Measurements from ENCODE around the gene ABHD1.
"Not testable (repeated sequence)": the region's sequence is repeated elsewhere in the genome, so short reads cannot be mapped to it uniquely, and the experiment has no call there.

The ABHD1 gene

GRCh38 chr2:27111392-27112078 lies 12.1 kb upstream of the ABHD1 start:
- not testable (repeated sequence) for DNase-seq

DNA sequence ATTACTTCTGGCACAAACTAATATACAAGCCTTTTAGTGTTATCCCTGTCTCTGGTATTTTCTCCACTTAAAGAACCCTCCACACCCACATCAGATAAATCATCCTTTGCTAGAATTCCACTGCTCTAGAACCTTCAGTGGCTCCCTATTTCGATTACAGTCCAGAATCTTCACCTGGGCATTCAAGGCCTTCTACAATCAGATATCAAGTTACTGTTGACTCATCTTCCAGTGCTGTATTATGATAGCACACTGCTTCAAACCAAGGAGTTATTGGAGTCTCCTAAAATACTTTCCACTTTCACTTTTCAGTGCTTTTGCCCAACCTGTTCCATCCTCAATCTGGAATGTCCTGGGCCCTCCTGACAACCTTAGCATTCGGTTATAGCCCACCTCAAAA lies 8.1 kb upstream of the ABHD1 start:
- DNase-seq, result no peak

GRCh38 chr2:27117995-27118524 lies 5.6 kb upstream of the ABHD1 start:
- DNase-seq, result no peak

DNA sequence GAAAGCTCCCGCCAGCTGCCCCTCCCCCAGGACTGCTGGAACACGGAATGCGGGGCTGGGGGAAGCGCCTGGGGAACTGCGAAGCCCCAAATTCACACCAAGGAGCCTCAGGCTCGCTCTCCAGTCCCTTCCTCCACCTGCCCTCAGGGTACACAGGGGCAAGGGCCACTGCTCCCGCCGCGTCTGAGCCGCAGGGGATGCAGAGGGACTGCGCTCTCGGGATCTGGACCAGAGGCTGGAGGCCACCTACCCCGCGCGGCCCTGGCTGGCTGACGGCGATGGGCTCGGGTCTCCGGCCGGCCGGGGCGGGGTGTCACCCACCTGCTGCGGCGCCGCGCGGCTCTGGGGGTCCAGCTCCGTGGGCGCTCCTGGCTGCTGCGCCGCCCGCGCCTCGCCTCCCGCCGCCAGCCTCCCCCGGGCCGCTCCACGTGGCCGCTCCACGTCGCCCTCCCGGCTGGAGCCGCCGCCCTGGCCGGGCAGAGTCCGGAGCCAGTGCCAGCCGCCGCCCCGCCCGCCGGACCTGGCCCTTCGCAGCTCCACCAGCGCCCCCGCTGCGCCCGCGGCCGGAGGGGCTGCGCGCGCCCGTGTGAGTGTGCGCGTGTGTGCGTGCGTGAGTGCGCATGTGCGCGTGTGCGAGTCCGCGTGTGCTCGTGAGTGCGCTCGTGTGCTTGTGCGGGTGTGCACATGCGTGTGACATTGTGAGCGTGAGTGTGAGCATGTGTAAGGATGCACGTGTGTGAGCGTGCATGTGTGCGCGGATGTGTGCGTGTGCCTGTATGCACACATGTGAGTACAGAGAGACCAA lies 4.9 kb upstream of the ABHD1 start, which contains the start of gene CGREF1:
CGREF1 (minus strand) TSS at position 604 of the 805 bp plus-strand sequence. CDS start 14,762 bp downstream, outside the sequence.
- DNase-seq, result no peak

GRCh38 chr2:27119330-27119670 lies 4.3 kb upstream of the ABHD1 start:
- DNase-seq, result not testable (repeated sequence)

DNA sequence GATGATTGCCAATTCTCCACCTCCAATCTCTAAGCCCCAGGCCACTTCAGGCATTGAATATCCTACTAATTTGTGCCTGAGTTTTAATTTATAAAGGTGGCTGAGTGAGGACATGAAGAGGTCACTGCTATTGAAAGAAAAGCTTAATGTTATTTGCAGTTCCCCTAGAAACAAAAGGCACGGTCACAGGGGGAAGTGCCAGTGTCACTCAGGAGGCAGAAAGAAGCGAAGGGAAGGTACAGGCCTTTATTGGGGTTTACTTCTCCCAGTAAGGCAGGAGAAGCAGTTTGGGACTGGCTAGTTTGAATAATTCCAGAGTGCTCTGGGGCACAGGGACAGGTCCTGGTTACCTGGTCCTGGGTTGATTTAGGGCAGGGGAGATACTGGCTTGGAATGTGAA lies 1.7 kb upstream of the ABHD1 start:
- DNase-seq, result no peak

DNA sequence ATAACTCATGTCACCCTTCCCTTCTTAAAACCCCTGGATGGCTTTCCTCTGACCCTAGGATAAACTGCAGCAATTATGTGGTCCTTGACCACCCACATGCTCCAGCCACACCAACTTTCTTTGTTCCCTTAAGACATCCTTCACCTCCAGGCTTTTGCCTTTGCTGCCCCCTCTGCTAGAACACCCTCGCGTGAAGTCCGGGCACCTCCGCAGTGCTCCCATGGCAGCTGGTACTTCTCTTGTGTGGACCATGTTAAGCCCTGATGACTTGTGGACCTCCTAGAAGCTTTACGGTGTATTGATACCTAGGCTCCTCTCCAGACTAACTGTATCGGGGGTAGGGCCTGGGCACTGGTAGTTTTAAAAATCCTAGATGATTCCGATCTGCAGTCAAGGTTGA lies 824 bp upstream of the ABHD1 start:
- no peak for DNase-seq

- DNase-seq, result no peak
These were observed 1.5 kb downstream of the ABHD1 start for GRCh38 chr2:27125104-27125503.

DNA sequence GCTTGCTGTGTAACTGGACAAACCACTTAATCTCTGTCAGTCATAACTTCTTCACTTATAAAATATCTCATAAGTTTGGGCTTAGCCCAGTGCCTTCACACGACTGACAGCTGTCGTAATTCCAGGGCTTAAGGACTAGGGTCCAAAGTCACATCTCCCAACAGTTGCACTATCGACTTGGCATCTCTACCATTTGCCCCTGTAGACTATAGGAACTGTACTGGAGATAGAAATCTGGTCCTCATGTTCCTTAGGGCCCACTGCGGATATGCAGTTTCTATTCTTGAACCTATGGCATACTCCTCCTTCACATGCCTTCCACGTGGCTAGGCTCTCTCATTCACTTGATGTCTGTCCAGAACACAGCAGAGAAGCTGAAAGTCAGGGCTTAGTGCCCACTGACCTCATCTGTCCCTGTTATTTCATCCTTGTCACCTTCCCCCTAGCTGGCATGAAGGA lies 2.7 kb downstream of the ABHD1 start:
- no peak for DNase-seq

DNA sequence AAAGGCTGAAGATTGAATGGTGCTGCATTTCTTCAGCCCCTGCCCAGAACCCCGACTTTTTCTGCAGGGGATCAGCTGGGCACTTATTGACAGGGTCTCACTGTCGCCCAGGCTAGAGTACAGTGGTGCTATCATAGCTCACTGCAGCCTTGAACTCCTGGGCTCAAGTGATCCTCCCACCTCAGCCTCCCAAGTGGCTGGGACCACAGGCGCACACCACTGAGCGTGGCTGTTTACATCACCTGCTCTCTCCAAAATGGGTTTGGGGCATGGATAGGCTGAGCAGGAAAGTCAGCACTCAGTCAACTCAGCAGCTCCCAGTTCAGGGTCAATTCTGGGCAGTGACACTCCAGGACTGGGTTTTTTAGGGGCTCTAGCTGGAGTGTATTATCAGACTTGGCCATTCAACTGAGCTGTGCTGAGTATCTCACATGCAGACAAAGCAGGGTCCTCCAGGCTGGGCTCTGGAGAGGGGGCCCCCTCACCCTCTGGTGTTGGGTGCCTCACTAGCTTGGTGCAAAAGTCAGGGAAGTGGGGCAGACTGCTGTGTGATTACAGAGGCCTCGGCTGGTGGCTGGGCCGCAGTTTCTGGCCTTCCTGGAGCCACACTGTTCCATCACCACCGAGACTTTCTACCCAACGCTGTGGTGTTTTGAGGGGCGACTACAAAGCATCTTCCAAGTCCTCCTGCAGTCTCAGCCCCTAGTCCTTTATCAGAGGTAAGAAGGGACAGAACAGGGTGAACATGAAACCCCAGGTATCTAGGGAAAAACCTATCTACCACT lies 4.5 kb downstream of the ABHD1 start:
- no peak for DNase-seq

DNA sequence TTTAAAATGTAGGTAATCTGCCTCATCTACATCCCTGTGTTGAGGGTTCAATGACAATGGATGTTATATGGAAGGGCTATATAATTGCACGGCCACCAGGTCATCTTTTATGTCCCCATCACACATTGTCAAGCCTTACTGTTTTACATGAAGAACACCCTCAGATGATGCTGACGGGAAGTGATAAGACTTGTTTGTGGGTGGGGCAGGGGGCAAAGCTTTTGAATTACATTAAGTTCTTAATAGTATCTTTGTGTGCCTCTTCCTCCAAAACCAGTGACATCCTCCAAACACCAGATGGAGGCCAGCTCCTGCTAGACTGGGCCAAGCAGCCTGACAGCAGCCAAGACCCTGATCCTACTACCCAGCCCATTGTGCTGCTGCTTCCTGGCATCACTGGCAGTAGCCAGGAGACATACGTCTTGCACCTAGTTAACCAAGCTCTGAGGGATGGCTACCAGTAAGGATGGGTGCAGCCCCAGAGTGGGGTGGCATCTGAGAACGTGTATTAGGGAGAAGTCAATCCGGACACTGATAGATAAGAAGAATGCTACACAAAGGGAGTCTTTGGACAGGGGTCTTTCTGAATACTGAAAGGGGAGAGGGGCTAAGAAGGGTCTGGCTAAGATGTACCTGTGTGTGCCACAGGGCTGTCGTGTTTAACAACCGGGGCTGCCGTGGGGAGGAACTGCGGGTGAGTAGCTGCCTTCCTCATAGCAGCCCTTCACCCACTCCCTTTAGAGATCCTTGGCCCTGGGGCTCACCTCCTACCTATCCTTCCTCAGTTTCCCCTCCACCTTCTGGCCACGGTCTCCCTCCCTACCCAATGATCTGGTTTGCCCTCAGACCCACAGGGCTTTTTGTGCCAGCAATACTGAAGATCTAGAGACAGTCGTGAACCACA lies 5.3 kb downstream of the ABHD1 start:
- DNase-seq, result no peak

GRCh38 chr2:27130396-27130795 lies 6.8 kb downstream of the ABHD1 start:
- DNase-seq, result no peak

GRCh38 chr2:27131429-27131828 lies 7.8 kb downstream of the ABHD1 start:
- no peak for DNase-seq

GRCh38 chr2:27133195-27133875 lies 9.7 kb downstream of the ABHD1 start:
- DNase-seq, result peak in 1 of 2 experiments; percentile 26

DNA sequence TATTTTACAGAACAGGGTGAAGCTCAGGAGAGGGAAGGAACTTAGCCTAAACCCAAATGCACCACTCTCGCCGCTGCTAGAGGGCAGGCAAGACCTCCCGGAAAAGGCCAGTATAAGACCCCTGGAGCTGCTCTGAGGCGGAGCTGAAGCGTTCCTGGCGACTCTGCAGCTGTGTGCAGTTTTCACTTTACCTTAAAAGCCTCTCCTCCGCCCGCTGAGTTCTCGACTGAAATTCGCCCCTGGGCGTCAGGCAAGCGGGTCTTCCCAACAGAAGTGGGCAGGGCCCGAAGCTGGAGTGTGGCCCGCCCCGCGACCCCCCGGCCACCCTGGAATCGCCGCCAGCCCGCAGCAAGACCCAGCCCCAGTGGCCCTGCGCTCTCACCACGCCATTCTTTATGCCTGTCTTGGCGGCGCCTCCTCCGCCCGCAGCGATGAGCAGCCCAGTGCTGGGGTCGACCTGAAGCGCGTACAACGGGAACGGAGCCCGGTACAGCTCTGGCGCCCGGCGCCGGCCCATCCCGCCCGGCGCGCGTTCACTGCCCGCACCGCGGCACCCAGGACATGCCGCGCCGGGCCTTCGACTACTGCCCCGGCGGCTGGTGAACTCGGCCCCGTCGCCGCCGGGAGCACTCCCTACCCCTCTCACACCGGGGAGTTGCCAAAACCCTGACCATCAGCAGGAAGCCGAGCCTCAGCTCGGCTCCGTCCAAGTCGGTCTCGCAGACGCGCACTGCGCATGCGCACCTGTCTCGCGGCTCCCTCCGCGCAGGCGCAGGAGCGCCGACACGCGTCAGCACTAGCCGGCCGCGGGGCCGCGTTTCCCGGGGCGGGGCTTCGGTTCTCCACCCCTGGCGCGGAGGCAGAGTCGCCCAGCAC lies 10.5 kb downstream of the ABHD1 start, which contains the start of gene PREB:
PREB (minus strand) TSS at position 732 of the 876 bp plus-strand sequence; CDS start at position 517, 215 bp downstream.
- DNase-seq, result peak; percentile 98

- DNase-seq, result no peak
These were observed 11.3 kb downstream of the ABHD1 start for GRCh38 chr2:27134781-27135477.

DNA sequence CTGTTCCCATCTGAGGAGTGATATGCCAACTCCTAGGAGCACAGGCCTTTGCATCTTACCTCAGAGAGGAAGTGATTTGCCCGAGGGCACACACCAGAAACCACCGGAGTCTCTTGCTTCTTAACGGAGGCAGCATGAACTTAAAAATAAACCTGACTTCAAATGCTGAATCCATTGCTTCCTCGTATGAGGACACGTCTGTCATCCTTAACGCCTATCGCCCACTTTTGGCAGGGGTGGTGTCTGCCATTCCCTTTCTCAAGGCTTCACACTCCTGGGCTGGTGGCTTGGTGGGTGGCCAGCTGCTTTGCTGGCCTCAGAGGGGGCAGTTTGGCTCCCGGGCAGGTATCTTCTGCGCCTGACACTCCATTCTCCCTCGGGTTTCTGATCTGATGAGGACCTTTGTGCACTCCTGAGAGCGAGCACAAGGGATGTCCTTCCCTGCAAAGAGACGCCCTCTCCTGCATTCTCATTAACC lies 11.9 kb downstream of the ABHD1 start:
- DNase-seq, result no peak

GRCh38 chr2:27136751-27137150 lies 13.1 kb downstream of the ABHD1 start:
- no peak for DNase-seq

- DNase-seq, result no peak
These were observed 13.8 kb downstream of the ABHD1 start for GRCh38 chr2:27137322-27137935.
